NCI-H1092 treated with DMSO at 0.1 percent for 48 hours (cell line): ENCODE measurements around the gene LACTB.

Experiments
- DNase-seq: peaks from one replicate; lab custom pipeline; 2025; lab: John Stamatoyannopoulos, UW

Gene LACTB

GRCh38 chr15:63124506-63124905 lies 2.8 kb downstream of the LACTB start:
- no peak for DNase-seq

- no peak for DNase-seq
These were observed 5.1 kb downstream of the LACTB start for GRCh38 chr15:63126726-63127125.

- DNase-seq: no peak
These were observed 12.1 kb downstream of the LACTB start for GRCh38 chr15:63133786-63134185.

DNA sequence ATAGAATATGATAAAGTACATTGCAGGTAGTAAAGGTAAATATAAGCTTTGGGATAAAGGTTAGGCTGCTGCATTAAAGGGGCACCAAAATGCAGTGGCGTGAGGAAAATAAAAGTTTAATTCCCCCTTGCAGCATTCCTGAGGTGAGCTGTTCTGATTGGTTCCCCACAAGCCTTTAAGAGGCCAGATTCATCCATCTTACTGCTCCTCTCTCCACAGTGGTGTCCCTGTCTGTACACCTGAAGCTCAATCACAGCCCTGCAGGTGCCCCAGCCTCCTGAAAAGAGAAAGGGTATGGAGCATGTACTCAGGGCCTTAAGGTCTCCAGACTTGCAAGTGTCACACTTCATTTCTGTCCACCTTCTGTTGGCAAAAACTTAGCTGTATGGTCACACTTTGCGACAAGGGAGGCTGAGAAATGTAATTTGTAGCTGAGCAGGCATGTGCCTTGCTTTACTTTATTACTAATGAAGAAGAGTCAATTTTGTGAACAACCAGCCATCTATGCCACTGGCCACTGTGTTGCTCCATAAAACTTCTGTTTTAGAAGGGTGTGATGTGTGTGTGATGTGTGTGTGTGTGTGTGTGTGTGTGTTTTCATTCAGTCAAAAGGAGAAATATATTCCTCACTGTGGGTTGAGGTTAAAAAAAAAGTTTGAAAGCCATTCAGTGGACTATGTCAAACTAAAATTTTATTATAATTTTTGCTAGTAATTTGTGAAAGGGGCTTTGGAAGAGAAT lies 12.8 kb downstream of the LACTB start:
- DNase-seq: no peak

- DNase-seq: no peak
These were observed 13.6 kb downstream of the LACTB start for GRCh38 chr15:63135281-63135680.

DNA sequence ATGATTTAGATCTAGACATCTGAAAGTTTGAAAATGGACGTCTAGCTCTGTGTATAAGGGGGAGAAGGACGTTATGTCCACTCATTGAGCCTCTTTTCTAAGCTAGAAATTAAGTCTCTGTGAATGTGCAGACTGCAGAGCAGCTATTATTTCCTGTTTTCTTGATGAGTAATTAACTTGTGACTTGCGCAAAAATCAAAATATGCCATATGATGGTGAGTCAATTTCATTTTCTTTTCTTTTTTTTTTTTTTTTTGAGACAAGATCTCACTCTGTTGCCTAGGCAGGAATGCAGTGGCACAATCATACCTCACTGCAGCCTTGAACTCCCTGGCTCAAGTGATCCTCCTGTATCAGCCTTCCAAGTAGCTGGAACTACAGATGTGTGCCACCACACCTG lies 14.1 kb downstream of the LACTB start:
- DNase-seq: no peak

DNA sequence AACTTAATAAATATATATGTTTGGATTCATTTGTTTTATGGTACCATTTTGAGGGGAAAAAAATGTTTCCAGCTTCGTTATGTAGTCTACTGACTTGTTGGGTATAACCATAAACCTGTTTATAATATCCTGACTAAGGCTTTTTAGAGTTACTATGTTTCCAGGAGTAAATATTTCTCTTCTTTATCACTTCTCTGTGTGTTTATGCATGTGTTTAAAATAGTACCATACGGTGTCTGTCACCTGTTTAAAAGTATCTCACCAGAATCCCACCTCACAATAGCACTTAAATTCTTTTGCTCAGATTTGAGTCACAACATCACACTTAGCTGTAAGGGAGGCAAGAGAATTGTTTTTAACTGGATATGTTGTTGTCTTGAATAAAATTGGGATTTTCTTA lies 15.1 kb downstream of the LACTB start:
- no peak for DNase-seq

- DNase-seq: no peak
These were observed 19.3 kb downstream of the LACTB start for GRCh38 chr15:63140936-63141335.

GRCh38 chr15:63145426-63145825 lies 23.8 kb downstream of the LACTB start:
- no peak for DNase-seq

- DNase-seq: no peak
These were observed 25.0 kb downstream of the LACTB start for GRCh38 chr15:63146684-63147083.

DNA sequence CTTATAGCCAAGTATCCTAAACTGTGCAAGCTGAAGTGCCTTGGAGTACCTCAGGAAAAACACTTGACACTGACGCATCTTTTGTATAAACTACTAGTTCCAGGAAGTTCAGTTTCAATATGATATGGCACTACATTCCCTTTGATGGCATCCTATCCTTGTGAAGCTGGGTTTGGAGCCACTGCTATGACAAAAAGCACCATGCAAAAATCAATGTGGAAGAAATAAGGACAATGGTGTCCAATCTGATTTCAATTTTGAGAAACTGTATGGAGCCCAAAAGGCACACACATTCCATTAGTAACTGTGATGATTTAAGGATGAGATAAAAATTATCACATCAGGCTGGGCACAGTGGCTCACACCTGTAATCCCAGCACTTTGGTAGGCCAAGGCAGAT lies 30.0 kb downstream of the LACTB start:
- DNase-seq: no peak

DNA sequence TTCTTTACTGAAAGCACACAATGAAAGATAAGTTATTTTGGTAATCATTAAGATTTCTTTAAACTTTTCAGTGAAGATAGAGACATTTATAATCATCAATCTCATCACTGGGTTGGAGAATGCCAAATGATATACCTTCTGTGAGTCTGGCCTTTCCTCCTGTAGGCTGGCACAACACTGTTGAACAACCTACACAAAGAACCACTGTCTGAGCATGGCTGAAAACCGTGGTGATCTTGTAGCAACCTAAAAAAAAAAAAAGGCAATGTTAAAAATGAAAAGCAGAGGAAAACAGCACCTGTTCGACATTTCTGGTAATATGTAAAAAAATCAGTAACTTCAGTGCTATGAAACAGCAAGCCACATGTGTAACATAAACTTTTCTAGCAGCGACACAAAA lies 33.8 kb downstream of the LACTB start:
- no peak for DNase-seq

DNA sequence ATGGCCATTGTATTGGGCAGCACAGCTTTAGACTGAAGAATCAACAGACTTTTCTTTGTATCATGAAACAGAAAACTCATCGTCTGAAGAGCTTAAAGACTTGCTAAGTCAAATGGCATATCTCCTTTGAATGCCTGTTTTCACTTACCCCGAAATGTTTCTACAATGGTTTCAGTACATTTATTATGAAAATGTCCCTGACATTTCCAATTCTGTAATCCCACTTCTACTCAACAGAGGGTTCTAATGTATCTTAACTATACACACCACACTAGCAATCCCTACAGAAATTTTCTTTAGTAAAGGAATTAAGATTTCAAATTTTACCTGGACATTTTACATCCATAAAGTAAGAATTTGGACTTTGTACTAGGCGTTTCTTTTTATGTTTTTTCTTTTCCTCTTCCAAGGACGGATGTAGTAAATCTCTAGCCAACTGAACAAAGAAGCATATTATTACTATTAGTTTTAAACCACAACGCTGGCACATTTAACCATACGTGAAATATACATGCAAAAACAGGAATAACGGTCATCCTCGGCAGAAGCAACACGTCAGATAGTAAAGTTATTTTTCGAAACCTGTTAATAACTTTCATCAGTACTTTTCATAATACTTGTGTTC lies 34.5 kb downstream of the LACTB start:
- no peak for DNase-seq

GRCh38 chr15:63156755-63157117 lies 35.1 kb downstream of the LACTB start:
- DNase-seq: peak; percentile 24

- DNase-seq: peak; percentile 76
These were observed 35.6 kb downstream of the LACTB start, which contains the start of gene RPS27L for GRCh38 chr15:63157118-63157843. Gene RPS27L, minus strand, starts transcription at chr15:63157477. Its CDS starts 72 bp downstream, at chr15:63157405.

- DNase-seq: peak; percentile 28
These were observed 36.3 kb downstream of the LACTB start for GRCh38 chr15:63157891-63158431.

DNA sequence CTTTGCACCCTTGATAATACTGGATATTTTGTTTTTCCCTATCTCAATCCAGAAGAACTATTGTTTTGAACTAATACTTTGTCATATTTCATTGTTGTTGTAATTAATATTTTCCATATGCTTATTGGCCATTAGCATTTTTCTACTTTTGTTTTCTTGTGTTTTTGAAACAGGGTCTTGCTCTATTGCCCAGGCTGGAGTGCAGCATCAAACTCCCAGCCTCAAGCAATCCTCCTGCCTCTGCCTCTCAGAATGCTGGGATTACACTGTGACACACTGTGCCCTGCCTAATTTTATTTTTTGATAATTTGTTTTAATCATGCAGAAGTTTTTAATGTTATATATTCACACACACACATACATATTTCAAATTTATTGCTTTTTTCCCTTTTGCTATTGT lies 39.0 kb downstream of the LACTB start:
- no peak for DNase-seq

GRCh38 chr15:63163217-63163616 lies 41.6 kb downstream of the LACTB start:
- DNase-seq: no peak

DNA sequence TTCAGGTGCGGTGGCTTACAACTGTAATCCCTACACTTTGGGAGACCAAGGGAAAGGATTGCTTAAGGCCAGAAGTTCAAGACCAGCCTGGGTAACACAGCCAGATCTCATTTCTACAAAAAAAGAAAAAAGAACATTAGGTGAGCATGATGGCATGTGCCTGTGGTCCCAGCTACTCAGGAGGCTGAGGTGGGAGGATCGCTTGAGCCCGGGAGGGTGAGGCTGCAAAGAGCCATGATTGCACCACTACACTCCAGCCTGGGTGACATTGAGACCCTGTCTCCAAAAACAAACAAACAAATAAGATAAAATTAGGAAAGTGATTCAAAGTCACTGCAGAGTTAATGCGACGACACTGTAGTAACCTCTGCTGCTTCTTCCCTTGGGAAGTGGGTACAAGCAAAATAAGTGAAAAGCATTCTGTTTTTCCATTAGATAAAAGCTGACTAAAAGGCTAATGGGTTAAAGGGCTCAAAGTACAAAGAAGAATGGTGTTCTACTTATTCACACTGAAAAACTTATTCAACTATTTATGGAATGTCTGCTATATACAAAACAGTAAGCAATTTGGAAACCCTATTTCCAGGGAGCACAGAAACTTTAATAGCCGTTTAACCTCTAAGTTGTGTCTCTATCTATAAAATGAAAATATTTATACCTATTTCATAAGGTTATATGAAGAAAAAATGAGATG lies 43.7 kb downstream of the LACTB start:
- no peak for DNase-seq

GRCh38 chr15:63166219-63166618 lies 44.6 kb downstream of the LACTB start:
- DNase-seq: no peak

DNA sequence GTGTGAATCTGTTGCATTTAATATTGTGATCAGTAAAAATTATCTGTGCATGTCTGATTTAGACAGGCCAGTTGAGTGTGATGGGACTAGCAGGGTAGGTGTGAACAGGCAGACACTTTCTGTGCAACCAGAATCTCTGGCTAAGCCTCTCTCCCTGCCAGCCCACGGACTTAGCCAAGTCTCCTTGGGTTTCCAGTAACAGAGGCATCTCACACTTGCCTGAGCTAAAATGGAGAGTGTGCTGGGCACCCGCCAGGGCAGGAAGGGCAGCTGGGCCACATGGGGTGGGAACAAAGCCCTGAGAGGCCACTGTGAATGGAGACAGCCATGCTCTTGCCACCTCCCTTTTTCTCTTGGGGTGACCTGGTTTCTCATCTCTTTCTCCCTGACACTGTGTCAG lies 48.1 kb downstream of the LACTB start:
- DNase-seq: no peak

GRCh38 chr15:63172376-63172775 lies 50.7 kb downstream of the LACTB start:
- no peak for DNase-seq
